ENCODE data around the gene MRPL9. TPM values are rescaled to one million over a fixed set of nuclear protein-coding genes. Genes with fewer than 3 reads are reported as not detected.
A peak's percentile ranks its signal among the peaks of the same experiment; 100 is the strongest.

MRPL9 gene
- total RNA-seq, 4 donors from 2014 or later, result 31.3 to 92.4 (median 40.1) TPM

DNA sequence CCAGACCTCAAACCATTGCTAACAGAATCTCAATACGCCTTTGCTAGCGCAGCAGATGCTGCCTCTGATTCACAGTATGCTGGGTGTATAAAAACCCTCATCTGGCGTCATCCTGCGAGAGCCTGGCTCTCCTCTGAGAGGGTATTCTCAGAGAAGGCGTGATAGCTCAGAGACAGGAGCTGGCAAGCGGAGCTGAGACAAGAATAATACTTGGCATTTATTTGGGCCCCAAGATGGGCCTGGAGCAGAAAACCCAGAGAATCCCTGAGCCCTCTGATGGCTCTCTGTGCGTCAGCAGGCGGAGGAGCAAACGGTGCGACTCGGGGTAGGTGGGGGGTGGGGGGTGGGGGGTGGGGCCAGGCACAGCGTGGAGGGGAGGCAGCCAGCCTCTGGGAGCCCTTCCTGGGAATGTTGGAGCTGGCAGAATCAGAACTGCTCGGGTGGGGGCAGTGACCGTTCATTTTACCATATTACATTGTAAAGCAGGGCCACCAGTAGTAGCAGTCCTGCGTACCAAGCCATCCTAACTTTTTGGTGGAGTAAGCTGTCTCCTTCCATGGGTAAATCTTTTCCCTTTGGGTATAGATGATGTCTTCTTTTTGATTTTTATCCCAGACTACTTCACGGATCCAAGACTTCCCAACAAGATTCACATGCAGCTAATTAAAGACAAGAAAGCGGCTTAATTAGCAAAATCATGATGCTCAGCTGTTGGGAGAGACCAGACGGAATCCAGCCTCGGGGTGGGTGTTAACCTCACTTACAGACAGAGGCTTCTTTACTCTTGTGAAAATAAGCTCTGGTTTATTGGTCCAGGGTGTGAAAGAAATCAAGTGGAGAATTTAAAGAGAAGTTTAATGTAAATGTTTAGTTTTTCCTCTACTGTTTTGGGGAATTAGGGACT, 34.9 kb downstream of the MRPL9 start:
- Histone ChIP-seq H3K9me3 (no peaks in the 10 kb centered on the region), H3K4me3 (no peak overlapping the region), H3K27me3 (no peaks in the 10 kb centered on the region), H3K27ac (peak overlapping the region in 1 of 4 donors; percentile 45), H3K4me1 (peaks cover 0 to 5% (median 0%) of the 10 kb centered on the region in 4 donors), H3K36me3 (no peaks in the 10 kb centered on the region)
- no peak for TF ChIP-seq POLR2A (IDR thresholded peaks at IDR 0.05)
- TF ChIP-seq, protein P1, sequence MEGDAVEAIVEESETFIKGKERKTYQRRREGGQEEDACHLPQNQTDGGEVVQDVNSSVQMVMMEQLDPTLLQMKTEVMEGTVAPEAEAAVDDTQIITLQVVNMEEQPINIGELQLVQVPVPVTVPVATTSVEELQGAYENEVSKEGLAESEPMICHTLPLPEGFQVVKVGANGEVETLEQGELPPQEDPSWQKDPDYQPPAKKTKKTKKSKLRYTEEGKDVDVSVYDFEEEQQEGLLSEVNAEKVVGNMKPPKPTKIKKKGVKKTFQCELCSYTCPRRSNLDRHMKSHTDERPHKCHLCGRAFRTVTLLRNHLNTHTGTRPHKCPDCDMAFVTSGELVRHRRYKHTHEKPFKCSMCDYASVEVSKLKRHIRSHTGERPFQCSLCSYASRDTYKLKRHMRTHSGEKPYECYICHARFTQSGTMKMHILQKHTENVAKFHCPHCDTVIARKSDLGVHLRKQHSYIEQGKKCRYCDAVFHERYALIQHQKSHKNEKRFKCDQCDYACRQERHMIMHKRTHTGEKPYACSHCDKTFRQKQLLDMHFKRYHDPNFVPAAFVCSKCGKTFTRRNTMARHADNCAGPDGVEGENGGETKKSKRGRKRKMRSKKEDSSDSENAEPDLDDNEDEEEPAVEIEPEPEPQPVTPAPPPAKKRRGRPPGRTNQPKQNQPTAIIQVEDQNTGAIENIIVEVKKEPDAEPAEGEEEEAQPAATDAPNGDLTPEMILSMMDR (IDR thresholded peaks at IDR 0.05), result no peak
- DNase-seq, result no peak

DNA sequence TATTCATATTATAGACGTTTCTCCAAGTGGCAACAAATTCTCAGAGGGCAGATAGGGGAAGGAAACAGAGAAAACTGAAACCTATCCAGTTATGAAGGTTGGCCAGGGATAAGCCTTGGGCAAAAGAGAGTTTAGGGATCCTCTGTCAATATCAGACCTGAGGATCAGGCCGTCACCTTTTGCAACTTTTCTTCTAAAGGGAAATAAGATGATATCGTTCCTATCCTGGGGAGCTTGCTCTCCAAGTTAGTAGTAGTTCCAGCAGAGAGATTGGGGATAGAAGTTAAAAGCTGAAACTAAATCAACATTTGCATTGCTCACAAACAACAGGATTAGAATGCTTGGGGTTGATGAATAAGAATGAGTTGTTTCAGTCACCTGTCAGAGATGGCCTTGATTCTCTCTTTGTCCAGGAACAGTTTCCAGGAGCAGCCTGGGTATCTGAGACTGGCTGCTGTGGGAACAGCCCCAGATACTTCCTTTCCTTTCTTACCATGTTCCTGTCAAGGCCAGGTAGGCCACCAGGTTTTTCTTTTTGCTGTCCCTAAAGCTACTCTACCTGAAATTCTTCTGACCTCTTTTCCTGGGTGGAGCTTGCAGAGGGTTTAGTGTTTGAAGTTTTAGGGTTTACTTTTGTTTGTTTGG, 39.4 kb downstream of the MRPL9 start:
- Histone ChIP-seq H3K27me3 (no peaks in the 10 kb centered on the region), H3K9me3 (no peaks in the 10 kb centered on the region), H3K27ac (no peak overlapping the region), H3K36me3 (no peaks in the 10 kb centered on the region), H3K4me3 (no peak overlapping the region), H3K4me1 (peaks cover 0 to 23% (median 5%) of the 10 kb centered on the region in 4 donors)
- TF ChIP-seq, protein P1 (IDR thresholded peaks at IDR 0.05), result no peak
- TF ChIP-seq POLR2A (IDR thresholded peaks at IDR 0.05), result no peak
- no peak for DNase-seq

DNA sequence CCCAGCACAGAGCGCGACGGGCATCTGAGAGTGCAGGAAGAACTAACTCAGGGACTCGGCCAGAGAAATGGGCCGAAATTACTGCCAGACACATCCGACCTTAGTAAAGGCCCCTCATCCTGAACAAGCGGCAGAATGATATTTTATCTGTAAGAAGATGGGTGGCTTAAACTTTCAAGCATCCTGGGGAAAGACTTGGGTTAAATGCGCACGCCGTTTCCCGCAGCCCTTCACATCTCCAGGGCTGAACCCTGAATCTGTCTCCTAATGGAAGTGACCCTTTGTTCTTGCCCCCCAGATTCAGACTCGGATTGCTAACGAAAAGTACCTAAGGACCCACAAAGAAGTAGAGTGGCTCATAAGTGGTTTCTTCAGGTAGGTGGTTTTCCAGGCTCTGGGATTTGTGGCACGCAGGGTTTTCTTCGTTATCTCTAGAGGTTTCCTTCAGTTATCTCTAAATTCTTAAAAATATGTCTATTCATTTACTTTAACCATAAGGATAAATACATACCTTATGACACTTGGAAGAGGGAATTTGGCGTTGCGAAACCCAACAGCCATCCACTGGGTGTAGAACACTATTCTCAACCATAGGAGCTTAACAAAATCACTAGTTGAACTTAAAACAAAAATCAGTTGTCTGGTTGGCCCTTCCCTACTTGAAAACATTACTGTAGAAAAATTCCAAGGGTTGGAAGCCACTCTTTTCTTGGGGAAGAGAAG, 41.3 kb downstream of the MRPL9 start:
- Histone ChIP-seq H3K36me3 (no peaks in the 10 kb centered on the region), H3K4me1 (peaks cover 0 to 25% (median 5%) of the 10 kb centered on the region in 4 donors), H3K27me3 (peaks cover 0 to under 1% of the 10 kb centered on the region in 2 donors), H3K27ac (peak overlapping the region in 2 of 4 donors; percentile 53 to 63), H3K9me3 (no peaks in the 10 kb centered on the region), H3K4me3 (peak overlapping the region; percentile 42 to 58 (median 54))
- TF ChIP-seq POLR2A (IDR thresholded peaks at IDR 0.05), result no peak
- TF ChIP-seq, protein P1 (IDR thresholded peaks at IDR 0.05), result no peak
- peak in 1 of 3 donors; percentile 19 for DNase-seq

DNA sequence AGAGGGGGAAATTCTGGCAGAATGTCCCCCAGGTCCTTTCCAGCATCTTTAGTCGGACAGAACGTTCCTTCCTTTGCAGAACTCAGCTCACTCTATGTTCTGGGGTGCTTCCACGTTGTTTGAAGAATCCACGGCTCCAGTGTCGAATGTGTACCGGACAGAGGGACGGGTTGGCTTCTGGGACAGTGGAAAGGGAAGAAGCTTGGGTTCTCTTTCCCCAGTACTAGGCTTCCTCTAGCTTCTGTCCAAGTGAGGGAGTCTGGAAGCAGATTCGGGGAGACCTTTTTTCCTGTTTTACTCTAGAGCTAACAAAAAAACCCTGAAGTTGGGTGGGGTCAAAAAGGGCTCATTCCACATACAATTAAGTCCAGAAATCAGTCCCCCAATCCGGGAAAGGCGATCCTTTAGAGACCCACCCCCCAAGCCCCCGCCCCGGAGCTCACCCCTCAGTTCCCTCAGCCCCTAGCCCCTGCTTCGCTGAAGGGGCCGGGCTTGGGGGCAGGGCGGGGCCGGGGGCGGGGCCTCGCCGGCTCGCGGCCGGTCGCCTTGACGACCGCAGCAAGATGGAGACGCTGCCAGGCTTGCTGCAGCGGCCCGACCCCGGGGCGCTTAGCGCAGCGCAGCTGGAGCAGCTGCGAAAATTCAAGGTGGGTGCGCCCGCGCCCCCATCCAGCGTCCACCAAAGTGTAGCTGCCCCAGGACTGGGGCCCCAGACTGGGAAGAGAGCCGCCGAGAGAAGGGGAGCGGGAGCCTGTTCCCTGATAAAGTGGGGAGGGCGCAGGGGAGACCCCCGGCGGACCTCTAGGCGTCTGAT, 42.1 kb downstream of the MRPL9 start, which contains the start of gene RIIAD1:
Gene RIIAD1 (plus strand): TSS at position 549 of the 814 bp plus-strand sequence. CDS start 15 bp downstream, at position 564.
- H3K27me3 ChIP-seq, result peaks cover 0 to 8% of the 10 kb centered on the region in 2 donors
- peak within 1 kb of the TSS; percentile 42 to 58 (median 54) for H3K4me3 ChIP-seq
- TF ChIP-seq POLR2A (IDR thresholded peaks at IDR 0.05), result no peak
- TF ChIP-seq, protein P1 (IDR thresholded peaks at IDR 0.05), result no peak
- H3K36me3 ChIP-seq, result no peaks in the 10 kb centered on the region
- peaks cover 0 to 29% (median 5%) of the 10 kb centered on the region in 4 donors for H3K4me1 ChIP-seq
- no peaks in the 10 kb centered on the region for H3K9me3 ChIP-seq
- H3K27ac ChIP-seq, result peak within 1 kb of the TSS; percentile 53 to 63 (median 58)
- peak in 1 of 3 donors; percentile 21 for DNase-seq
